Suppressor macrophage treated with lipopolysaccharide for 4 hours (primary cell): Measurements from ENCODE around the gene MCRIP2.

Source experiments
- DNase-seq: peaks from one replicate; pipeline ENCODE4 v3.0.0-alpha.2; 2020

The MCRIP2 gene

DNA sequence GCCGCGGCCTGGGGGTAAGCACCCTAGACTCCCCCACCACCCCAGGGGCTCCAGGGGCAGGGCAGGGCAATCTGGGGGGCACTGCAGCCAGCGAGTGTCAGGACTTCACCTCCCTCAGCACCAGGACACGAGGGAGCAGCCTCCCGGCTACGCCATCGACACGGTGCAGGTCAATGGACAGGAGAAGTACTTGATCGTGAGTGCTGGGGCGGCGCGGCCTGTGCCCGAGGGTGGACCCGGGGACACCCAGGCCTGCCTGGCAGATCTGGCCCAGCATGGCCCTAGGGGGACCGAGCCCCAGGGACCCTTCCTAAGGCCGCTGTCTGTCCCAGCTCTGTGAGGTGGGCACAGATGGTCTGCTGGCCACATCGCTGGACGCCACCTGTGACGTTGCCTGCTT, 30.7 kb downstream of the MCRIP2 start:
- DNase-seq, result no peak

DNA sequence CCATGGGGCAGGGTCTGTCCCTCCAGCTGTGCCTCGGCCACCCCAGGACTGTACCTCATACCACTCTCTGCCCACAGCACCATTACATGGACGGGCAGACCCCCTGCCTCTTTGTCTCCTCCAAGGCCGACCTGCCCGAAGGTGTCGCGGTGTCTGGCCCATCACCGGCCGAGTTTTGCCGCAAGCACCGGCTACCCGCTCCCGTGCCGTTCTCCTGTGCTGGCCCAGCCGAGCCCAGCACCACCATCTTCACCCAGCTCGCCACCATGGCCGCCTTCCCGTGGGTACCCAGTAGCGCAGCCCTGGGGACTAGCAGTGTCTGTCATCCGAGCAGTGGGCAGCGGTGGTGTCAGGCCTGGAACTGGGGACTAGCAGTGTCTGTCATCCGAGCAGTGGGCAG, 31.2 kb downstream of the MCRIP2 start:
- no peak for DNase-seq

DNA sequence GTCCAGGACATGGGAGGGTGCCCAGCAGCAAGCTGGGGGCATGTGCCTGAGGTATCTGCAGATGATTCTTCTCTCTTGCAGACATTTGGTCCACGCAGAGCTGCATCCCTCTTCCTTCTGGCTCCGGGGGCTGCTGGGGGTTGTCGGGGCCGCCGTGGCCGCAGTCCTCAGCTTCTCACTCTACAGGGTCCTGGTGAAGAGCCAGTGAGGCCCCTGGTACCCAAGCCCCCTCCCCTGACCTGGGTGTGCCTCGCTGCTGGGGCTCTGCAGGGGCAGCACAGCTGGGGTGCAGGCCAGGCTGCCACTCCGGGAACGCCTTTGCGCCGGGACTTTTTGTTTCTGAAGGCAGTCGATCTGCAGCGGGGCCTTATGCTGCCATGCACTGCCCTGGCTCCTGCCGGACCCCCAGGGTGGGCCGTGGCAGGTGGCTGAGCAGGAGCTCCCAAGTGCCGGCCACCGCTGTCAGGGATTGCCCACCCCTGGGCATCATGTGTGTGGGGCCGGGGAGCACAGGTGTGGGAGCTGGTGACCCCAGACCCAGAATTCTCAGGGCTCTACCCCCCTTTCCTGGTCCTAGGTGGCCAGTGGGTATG, 31.9 kb downstream of the MCRIP2 start:
- DNase-seq, result no peak

DNA sequence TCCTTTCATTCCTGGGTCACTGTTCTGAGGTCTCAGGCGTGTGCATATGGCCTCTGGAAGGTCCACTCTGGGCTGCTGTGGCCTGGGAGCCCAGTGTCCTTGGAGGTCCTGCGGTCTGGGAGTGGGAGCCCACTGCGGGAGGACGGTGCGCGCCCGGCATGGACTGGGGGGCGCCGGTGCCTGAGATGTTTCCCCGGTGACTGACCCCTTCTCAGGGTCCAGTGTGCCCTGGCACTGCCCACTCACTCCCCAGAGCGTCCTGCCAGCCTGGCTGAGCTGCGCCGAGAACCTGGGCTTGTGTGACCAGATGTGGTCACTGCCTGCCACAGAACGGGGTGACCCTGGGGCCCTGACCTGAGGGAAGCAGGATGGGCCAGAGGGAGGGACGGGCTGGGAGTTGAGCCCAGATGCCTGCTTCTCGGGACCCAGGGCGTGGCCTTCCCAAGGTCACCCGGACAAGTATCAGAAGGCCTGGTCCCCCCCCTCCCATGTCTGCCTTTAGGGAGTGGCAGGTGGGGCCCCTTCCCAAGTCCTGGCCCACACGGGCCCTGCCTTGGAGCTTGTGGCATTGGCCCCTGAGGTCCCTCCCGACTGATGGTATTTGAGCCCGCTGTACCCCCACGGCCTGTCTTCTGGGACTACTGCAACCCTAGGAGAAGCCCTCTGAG, 32.7 kb downstream of the MCRIP2 start:
- no peak for DNase-seq

DNA sequence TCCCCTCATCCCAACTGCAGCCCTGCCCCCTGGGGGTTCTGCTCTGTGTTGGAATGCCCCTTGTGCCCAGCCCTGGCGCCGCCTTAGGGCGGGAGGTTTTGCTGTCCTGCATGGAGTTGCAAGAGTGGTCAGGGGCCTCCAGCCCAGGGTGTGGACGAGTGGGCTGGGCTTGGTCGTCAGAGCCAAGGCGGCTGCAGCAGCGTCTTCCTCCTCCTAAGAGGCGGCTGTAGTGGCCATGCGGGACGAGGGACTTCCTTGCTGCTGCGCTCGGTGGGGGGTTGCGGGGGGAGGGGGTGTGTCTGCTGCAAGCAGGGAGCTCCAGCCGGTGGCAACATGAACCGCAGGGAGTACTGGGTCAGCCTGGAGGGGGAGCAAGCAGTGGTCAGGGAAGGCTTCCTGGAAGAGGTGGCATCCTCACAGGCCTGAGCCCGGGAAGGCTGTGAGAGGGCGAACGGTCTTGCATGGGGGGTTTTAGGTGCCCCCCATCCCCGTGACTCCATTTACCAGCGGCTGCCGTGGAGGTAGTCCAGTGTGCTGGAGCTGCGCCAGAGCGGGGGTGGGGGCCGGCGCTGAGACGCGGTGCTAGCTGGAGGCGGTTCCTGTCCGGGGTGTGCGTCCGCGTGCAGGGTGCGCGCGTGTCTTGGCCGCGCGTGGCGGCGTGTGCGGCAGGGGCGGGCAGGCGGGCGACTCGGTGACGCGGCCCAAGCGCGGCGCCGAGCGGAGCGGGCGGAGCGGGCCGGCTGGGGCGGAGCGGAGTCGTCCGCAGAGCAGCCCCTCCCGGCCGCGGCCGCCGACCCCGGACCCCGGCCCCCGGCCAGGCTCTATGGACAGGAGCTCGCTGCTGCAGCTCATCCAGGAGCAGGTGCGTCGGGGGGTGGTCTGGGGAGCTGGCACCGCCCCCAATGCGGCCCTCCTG, 33.6 kb downstream of the MCRIP2 start, which contains the start of gene RHBDL1:
TSS of gene RHBDL1 (plus strand) at position 704 of the 916 bp plus-strand sequence. CDS start at position 824, 120 bp downstream.
- DNase-seq, result peak; percentile 20

DNA sequence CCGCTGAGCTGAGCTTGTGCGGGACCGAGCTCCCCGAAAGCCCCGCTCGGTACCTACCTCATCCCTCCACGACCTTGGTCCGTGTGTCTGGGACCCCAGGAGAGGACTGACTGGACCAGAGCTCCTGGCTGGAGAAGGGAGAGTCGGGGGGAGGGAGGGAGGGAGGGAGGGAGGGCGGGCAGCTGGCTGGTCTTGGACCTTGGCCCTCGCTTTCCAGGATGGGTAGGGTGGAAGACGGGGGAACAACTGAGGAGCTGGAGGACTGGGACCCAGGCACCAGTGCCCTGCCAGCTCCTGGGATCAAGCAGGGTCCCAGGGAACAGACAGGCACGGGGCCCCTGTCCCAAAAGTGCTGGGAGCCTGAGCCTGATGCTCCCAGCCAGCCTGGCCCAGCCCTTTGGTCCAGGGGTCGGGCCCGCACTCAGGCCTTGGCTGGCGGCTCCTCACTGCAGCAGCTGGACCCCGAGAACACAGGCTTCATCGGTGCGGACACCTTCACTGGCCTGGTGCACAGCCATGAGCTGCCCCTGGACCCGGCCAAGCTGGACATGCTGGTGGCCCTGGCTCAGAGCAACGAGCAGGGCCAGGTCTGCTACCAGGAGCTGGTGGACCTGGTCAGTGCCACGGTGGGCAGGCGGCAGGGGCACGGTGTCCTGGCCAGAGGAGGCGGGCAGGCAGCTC, 34.4 kb downstream of the MCRIP2 start:
- no peak for DNase-seq

DNA sequence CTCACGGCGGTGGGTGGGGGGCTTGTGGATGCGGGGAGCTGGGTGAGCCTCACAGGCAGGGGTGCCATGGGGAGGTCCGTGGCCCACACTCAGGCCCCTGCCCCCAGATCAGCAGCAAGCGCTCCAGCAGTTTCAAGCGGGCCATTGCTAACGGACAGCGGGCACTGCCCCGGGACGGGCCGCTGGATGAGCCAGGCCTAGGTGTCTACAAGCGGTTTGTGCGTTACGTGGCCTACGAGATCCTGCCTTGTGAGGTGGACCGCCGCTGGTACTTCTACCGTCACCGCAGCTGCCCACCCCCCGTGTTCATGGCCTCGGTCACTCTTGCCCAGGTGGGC, 34.9 kb downstream of the MCRIP2 start:
- DNase-seq, result no peak

DNA sequence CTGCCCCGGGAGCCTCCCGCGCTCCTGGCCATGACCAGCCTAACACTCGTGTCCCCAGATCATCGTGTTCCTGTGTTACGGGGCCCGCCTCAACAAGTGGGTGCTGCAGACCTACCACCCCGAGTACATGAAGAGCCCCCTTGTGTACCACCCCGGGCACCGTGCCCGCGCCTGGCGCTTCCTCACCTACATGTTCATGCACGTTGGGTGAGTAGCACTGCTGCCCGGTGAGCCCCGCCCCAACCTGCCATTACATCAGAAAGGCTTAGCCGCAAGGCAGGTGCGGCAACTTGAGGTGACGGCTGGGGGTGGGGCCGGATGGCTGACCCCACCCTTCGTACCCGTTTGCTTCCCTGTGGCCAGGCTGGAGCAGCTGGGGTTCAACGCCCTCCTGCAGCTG, 35.3 kb downstream of the MCRIP2 start:
- DNase-seq, result no peak

DNA sequence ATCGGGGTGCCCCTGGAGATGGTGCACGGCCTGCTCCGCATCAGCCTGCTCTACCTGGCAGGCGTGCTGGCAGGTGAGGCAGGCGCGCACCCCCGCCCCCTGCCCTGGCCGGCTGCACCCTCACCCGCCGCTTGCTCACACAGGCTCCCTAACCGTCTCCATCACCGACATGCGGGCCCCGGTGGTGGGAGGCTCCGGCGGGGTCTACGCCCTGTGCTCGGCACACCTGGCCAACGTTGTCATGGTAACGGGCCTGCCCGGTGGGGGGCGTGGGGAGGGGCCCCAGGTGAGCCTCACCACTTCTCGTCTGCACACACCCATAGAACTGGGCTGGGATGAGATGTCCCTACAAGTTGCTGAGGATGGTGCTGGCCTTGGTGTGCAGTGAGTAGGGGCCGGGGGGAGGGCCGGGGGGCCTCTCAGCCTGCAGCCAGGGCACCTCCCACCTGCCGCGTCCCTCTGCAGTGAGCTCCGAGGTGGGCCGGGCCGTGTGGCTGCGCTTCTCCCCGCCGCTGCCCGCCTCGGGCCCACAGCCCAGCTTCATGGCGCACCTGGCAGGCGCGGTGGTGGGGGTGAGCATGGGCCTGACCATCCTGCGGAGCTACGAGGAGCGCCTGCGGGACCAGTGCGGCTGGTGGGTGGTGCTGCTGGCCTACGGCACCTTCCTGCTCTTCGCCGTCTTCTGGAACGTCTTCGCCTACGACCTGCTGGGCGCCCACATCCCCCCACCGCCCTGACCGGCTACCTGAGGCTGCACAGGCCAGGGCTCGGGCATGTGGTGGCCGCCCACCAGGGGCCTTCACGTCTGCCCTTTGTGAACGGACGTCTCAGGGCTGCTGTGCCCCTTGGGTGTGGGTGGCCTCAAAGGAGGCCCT, 35.9 kb downstream of the MCRIP2 start:
- DNase-seq, result no peak

DNA sequence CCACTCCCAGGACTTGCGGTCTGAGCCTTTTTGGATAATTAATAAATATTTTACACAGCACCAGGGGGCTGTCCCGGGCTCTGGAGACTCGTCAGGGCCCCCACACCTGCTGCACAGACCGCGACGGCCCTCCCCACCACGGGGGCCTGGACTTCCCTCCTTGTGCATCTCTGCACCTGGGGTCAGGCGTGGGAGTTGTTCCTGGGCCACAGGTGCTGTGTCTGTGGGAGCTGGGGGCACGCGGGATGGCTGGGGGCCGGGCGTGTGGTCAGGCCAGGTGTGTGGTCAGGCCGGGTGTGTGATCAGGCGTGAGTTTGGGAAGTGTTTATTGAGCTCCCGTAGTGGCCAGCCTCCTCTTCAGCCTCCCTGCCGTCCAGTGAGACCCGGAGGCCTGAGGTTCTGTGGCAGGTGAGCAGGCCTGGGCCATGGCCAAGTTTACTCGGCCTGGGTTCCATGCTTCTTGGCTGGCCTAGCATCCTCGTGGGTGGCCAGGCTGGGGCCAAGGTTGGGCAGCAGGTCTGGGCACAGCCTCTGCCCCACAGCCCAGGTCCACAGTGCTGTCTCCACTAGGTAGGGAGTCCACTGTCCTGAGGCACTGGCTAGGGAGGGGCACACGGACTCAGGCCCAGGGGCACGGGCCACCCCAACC, 36.7 kb downstream of the MCRIP2 start:
- no peak for DNase-seq

DNA sequence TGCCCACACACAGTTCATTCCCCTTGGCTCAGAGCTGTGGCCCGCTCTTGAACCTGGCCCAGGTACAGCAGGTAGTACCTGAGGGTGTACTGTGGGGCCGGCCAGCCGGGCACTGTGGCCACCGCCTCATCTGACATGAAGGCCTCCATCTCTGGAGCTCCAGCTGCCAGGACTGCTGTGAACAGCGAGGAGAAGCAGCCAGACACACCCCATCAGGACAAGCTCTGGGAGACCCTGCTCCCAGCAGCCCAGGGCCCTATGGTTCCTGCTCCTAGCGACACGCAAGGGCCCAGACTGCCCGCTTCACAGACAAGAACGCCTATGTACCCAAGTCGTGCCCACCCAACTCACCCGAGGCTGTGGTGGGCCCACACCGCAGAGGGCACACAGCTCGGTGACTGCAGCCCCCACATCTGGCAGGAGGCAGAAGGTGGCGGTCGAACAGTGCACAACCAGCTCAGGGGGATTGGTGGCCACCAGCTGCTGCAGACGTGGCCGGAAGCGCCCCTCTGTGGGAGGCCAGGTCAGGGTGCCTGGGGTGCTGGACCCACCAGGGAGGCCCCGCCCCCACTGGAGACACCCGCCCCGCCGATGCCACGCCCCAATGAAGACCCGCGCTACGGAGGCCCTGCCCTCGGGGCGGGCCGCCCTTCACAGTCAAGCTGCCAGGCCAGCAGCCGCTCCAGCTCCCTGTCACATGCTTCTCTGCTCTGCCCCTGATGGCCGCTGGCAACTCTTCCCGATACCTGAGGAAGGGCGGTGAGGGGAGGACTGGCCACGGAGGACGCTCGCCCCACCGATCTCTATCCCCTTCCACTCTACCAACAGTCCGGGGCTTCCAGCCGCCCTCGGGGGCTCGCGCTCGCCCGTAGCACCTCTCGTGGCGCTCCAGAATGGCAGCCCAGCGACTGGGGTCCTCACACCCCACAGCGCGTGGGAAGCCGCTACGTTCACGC, 37.5 kb downstream of the MCRIP2 start:
- DNase-seq, result peak; percentile 45

DNA sequence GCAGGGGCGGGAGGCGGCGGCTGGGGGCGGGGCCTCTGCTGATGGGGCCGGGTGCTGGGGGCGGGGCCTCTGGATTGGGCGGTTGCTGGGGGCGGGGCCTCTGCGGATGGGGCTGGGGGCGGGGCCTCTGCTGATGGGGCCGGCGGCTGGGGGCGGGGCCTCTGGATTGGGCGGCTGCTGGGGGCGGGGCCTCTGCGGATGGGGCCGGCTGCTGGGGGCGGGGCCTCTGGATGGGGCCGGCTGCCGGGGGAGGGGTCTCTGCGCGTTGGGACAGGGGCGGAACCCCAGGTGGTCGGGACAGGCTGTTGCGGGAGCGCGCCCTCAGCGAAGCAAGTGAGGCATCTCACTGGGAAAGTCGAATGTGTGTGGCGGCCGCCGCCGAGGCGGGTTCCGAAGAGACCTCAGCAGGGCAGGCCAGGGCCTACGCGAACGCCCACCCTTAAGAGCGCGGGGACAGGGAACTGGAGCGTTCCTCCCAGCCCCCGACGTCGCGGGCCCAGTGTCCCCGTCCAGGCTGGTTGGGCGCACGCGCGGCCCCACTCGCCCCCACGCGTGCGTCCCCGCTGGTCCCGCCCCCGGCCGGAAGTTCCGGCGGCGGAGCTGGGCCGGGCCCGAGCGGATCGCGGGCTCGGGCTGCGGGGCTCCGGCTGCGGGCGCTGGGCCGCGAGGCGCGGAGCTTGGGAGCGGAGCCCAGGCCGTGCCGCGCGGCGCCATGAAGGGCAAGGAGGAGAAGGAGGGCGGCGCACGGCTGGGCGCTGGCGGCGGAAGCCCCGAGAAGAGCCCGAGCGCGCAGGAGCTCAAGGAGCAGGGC, 38.4 kb downstream of the MCRIP2 start, which contains the start of gene STUB1:
TSS of gene STUB1 (plus strand) at position 597 of the 811 bp plus-strand sequence. CDS start at position 713, 116 bp downstream.
- DNase-seq, result peak; percentile 94

DNA sequence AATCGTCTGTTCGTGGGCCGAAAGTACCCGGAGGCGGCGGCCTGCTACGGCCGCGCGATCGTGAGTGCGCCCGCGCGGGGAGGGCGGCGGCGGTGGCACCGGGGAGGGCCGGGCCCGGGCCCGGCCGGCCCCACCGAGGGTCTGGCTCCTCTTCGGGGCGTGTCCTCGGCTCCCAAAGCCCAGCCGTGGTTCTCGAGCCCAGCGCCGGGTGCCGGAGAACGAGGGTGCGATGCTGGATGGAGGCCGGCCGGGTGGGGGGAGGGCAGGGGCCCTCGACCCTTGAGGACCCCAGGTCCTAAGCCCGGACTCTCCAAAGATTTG, 39.0 kb downstream of the MCRIP2 start:
- DNase-seq, result no peak

DNA sequence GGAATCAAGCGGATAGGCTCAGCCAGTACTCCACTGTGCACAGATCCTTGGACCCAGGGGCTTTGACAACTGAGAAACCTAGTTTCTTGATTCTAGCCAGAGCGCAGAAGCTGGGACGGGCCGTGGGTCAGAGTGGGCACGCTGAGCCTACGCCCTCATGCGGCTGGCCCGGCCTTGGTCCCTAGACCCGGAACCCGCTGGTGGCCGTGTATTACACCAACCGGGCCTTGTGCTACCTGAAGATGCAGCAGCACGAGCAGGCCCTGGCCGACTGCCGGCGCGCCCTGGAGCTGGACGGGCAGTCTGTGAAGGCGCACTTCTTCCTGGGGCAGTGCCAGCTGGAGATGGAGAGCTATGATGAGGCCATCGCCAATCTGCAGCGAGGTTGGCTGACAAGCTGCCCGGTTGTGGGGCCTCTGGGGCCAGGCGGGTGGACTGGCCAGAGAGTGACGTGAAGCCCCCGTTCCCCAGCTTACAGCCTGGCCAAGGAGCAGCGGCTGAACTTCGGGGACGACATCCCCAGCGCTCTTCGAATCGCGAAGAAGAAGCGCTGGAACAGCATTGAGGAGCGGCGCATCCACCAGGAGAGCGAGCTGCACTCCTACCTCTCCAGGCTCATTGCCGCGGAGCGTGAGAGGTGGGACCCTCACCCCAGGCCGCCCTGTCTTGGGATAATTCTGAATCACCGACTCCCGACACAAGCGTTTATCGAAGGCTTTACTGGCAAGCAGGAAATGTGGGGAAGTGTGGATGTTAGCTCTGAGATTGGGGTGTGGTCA, 39.5 kb downstream of the MCRIP2 start:
- peak; percentile 49 for DNase-seq

DNA sequence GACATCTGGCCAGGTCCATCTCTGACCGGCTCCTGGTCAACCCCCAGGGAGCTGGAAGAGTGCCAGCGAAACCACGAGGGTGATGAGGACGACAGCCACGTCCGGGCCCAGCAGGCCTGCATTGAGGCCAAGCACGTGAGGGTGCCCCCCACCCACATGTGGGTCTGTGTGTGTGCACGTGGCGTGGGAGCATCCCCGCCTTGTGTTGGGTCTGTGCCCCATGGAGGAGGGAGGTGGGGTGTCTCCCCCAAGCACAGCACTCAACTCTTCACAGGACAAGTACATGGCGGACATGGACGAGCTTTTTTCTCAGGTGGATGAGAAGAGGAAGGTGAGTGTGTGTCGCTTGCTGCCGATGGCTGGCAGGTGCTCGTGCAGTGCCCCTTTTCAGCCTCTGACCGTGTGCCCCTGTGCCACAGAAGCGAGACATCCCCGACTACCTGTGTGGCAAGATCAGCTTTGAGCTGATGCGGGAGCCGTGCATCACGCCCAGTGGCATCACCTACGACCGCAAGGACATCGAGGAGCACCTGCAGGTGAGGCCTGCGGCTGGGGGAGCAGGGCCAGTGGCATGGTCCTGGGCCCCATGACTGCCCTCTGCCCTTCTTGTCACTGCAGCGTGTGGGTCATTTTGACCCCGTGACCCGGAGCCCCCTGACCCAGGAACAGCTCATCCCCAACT, 40.3 kb downstream of the MCRIP2 start:
- no peak for DNase-seq

DNA sequence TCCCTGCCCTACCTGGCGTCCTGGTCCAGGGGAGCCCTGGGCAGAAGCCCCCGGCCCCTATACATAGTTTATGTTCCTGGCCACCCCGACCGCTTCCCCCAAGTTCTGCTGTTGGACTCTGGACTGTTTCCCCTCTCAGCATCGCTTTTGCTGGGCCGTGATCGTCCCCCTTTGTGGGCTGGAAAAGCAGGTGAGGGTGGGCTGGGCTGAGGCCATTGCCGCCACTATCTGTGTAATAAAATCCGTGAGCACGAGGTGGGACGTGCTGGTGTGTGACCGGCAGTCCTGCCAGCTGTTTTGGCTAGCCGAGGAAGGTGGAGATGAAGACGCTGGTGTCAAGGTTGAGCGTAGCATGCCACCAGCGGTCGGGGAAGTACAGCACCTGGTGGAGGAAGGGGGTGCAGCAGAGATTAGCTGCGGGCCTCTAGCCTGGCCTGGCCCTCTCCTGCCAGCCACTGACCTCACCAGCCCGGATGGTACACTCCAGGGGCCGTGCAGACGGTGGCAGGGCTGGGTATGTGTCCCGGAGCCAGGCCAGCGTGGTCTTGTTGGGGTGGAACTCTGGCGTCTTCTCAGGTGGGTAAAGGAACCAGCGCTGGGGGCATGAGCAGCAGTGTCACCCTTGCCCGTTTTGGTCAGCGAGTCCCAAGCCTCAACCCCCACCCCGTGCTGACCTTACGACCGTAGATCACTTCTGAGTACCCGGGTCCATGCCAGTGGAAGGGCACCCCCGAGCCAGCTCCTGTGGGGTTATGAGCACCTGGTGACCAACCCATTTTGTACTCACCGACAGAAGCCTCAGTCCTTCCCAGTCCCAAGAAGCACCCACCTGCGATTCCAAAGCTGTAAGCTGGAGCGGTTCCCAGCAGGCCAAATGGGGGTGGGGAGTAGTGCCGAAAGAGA, 41.1 kb downstream of the MCRIP2 start:
- DNase-seq, result no peak
